SU-DHL-6 (cell line): ENCODE measurements around the gene STK4.

Experiments
- CTCF ChIP-seq: fragments of 200-600 bp; sonication (generic); IDR thresholded peaks from one replicate; pipeline ENCODE4 v1.5.1; 2017; ENCODE audit warnings: antibody characterized with exemption, mild to moderate bottlenecking, low read length, moderate library complexity; ENCODE audit not compliant: insufficient read depth, poor library complexity, severe bottlenecking
- EZH2phosphoT487 ChIP-seq: fragments of 200-600 bp; sonication (generic), shearing (Covaris generic); conservative IDR thresholded peaks from 2 replicates; pipeline ENCODE4 v1.6.1; 2018; ENCODE audit warnings: mild to moderate bottlenecking, antibody characterized with exemption, low read length, moderate library complexity, mixed read lengths

GRCh38 chr20:45111285-45111684 lies 145.0 kb downstream of the STK4 start:
- TF ChIP-seq CTCF (no peak), EZH2phosphoT487 (no peak)
